Amniotic stem cell (primary cell): ENCODE measurements around the gene COL4A1.

Experiments used
- DNase-seq: peaks from one replicate; lab custom pipeline; 2025; lab: John Stamatoyannopoulos, UW

Gene COL4A1

DNA sequence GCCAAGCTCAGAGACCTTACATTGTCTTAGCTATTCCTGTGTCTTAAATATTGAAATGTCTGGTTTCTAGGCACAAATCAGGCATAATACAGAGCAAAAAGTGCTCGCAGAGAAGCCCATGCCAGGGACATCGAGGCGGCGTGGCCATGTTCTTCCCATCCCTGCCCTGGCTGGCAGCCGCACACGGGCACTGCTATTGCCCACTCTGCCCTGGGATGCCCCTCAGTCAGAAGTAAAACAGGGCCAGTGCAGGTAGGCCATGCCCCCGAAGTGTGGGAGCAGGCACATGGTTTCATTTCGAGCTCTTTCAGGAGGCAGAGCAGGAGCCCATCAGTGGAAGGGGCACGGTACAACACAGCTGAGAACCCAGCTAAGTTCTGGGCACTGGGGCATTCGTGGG, 113.5 kb downstream of the COL4A1 start:
- no peak for DNase-seq

DNA sequence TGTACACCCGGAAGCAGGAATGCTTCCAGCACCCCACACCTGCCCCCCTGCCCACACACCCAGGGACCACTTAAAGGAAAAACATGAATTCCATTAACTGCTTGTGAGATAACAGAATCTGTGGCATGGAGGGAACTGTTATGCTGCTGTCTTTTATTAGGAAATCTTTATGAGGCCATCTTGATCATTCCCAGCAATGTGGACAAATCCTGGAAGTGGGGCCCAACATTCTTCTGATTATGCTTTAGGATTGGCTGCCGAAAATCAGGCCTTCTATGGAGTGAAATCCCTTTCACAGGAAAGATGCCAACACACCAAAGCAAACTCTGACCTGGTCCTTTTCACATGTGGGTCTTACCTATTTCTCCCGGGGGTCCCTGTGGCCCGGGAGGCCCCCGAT, 114.5 kb downstream of the COL4A1 start:
- no peak for DNase-seq

DNA sequence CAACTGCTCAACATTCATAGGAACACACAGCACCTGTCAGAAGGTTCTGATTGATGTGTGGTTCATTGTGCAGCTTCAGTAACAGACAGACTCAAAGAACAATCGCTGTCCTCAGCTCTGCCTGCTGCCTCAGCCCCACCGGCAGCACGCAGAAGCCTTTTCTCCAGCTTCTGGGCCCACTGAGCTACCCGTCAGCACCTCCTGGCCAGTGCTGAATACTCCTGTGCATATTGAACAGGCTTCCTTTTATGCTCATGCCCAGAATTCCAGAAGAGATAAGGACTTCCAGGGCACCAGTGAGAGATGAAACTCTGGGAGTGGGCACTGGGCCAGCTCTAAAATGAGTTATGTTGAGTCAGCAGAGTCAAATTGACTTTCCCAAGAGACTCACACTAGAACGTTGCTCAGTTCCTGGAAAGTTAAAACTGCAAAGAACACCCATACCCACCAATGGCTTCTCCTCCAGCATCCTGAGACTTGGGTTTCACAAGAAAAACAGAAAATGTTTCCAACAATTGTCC, 119.3 kb downstream of the COL4A1 start:
- DNase-seq, result peak; percentile 16

DNA sequence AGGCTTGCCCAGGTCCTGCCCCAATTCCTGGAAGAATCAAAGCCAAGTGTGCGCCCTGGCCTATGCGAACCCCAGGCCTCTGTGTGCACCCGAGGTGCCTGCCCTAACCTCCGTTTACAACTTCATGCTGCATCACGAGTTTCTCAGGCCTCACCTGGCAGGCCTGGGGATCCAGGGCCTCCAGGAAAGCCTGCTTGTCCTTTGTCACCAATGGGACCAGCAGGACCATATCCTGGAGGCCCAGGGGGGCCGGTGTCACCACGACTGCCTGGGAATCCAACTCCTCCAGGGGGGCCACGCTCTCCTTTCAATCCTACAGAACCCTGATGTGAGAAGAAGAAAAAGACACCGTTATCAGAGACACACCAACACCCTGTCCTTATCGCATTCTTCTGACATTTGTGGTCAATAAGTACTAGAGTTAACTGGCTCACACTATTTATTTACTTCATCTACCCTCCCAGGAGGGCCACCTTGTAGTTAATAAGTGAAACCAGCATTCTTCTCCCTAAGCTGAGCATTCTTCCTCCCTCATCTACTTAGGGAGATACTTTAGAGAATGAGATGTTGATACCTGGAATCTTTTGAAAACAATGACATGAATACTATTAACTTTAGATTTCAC, 120.6 kb downstream of the COL4A1 start:
- DNase-seq, result no peak

DNA sequence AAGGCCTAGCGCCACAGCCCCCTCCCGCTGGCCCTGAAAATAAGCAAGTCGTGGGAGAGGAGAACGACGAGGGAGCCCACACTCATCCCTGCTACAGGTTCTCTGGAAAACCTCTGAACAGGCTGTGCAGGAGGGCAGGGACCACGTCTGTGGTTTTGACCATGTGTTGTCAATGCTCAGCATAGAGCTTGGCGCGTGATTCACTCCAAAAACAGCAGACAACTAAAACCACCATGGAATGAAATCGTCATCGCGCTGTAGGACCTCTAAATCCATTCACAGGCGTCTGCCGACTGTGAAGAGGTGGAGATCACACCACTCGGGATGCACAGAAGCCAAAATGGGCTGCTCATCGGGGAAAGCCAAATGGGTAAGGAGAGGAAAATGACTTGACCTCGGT, 121.3 kb downstream of the COL4A1 start:
- no peak for DNase-seq

DNA sequence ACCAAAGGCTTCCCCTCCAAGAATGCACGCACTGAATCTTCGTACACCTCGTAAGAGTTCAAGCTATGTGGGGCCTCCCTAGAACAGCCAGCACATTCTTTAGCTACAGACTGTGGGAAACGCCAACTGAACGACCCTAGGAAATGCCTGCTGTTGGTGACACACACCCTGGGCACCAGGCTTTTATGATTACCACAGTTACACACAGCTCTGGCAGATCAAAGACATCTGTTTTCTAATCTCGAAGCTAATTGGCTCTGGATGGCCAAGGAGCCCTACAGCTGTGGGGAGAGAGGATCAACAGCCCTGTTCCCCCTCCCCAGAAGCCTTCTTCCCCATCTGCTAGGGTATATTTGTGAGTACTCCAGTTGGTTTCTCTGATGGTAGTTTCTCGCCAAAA, 123.0 kb downstream of the COL4A1 start:
- no peak for DNase-seq

DNA sequence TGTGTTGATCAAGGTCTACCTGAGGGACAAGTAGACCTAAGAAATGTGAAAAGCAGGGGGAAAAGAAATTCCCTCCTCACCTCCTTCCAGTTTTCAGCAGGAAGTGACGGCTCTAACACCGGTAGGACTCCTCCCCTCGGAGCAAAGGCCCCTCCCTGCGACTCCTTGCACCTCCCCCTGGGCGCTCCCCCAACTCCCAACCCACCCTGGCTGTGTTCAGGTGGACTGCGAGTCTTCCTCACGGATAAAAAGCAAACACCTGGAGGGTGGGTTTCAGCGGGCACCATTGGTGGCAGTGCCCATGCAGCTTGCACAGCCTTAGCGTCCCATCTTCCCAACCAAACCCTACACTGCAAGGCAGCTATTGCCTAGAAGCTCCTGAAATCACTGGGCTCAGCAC, 124.5 kb downstream of the COL4A1 start:
- no peak for DNase-seq

DNA sequence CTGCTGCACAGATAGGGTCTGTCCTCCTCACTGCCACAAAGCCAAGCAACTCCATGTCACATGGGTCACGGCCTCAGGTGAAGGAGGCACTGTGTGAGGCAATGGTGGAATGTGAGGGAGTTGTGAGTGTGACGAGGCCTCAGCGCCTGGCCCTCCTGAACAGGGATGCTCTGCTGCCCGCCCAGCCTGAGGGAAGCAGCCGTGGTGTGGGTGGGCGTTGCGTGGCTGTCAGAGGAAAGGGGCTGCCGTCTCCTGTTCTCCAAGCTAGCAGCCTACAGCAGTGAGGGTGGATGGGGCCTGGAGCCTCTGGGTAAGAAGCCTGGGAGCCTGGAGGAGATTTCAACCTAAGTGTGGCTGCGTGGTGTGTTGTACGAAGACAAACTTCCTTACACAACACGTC, 125.0 kb downstream of the COL4A1 start:
- DNase-seq, result no peak

DNA sequence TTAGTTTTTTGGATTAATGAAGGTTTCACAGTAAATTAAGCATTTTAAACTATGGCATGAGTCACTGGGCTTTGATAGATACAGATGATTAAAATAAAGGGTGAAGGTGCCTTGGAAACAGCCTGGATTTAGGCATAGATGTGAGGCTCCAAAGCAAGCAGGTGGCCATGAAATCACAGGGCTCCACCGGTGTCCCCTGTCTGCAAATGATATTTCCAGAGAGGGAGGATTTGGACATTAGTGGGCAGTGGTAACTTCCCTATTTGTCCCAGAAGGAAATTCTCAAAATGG, 127.2 kb downstream of the COL4A1 start:
- no peak for DNase-seq

DNA sequence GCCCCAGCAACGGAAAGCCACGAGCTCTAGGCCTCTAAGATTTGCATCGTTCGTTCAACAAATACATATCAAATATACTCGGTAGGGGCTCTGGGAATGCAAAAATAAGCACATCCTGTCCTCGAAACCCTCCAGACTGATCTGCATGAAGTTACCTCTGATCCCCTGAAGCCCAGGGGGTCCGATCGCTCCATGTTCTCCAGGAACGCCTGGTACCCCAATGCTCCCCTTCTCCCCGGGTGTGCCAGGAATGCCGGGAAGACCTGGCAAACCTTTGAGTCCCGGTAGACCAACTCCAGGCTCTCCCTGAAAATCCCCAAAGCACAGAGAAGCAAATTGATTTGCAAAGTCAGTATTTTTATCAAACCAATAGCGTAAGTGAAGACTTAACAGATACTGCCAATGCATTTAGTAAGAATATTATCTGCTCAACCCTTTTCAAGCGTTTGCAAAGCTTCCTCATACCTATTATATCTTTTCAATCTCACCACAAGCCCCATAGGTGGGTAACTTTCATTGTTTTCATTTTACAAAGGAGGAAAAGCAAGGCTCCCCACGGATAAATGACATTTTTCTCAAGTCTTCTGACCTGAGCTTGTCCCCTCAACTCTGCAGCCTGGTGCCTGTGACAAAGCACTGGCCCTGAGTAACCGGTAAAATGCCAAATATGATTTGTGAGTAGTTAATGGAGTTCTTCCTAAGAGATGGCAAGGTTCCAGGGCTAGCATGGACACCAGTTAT, 127.7 kb downstream of the COL4A1 start:
- no peak for DNase-seq

DNA sequence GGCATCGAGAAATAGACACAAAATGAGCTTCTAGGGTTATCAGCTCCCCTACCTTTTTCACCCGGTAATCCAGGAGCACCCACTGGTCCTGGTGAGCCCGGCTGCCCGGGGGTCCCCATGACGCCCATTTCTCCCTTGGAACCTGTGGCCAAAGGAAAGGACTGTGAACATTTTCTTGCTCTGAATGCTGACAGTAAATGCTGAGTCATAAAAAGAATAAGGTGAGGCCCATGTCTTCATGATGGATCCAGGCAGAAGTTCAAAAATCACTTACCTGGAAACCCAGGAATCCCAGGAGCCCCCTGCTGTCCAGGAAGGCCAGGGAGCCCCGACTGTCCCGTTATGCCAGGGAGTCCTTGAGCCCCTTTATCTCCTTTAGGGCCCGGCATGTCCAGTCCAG, 129.2 kb downstream of the COL4A1 start:
- DNase-seq, result no peak

DNA sequence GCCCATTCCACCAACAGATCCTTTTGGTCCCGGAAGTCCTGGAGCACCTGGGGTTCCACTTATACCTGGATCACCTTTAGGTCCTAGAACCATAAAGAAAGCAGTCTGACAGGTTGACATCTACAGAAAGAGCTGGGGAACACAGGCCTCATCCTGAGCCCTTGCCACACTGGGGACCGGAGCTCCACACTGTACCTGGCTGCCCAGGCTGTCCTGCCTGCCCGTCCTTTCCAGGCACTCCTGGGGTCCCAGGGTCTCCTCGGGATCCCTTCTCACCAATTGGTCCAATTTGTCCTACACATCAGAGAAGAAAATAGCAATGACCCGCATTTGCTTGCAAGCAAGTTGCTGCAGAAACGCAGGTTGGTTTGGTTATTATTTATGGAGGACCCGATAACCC, 130.5 kb downstream of the COL4A1 start:
- no peak for DNase-seq

DNA sequence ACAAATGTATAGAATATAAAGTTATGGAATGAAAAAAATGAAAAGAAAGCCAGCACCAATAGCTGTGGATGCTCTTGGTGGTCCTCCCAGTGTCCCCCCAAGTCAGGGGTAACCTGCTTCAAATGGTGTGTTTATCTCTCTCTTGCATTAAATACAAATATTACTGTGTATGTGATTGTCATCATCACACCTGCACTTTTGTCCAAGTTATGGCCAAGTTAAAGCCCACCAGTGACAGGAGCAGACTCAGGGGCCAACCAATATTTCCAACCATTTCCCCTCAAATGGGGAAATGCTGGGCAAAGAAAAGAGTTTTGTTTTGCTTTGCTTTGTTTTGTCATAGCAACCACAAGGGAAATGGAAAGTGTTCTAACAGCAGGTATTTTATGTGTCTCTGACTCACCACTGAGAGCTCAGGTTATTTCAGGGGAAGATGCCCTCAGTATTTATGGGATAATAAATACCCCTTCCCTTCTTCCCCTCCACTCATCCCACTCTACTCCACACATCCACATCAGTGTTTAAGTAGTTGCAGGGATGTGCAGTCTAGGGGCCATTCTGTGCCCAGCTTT, 133.6 kb downstream of the COL4A1 start:
- DNase-seq, result no peak

DNA sequence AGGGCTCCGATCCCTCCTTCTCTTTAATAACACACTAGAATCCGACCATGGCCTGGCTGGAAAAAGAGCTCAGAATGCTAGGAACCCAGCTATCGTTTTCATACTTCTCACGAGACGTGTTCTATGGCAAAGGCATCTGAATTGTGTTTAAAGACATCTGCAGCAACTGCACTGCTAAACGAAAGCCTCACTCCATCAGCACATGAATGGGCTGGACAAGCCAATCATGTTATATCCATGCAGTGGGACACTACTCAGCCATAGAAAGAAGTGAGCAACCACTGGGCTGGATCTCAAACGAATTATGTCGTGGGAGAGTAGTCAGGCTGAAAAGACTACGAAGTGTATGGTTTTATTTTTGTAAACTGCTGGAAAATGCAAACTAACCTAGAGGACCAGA, 136.1 kb downstream of the COL4A1 start:
- DNase-seq, result no peak

DNA sequence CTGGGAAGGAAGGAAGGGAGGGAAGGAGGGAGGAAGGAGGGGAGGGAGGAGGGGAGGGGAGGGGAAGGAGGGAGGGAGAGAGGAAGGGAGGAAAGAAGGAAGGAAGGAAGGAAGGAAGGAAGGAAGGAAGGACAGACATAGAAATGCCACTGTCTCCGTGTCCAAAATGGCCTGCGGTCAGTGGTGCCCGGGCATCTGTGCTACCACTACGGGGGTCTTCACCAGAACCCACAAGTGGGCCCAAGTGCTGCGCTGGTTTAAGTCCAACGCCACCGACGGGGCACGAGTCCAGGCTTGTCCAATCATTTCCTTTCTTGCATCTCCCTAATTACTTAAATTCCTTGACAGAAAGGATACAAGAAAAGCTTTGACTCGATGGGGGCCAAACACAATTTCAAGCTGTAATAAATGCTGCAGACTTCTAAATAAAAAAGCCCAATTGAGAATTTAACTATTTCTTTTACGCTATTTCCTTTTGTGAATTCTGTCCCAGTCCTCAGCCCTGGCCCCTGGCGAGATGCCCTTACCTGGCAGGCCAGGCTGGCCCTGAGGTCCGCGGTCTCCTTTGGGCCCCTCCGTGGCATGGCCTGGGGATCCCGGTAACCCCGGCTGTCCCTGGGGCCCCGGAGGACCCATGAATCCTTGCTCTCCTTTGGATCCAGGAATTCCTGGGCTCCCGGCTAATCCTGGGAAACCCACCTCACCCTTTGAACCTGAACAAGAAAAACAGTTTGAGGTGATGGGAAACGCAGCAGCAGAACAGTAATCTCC, 136.8 kb downstream of the COL4A1 start:
- DNase-seq, result no peak

DNA sequence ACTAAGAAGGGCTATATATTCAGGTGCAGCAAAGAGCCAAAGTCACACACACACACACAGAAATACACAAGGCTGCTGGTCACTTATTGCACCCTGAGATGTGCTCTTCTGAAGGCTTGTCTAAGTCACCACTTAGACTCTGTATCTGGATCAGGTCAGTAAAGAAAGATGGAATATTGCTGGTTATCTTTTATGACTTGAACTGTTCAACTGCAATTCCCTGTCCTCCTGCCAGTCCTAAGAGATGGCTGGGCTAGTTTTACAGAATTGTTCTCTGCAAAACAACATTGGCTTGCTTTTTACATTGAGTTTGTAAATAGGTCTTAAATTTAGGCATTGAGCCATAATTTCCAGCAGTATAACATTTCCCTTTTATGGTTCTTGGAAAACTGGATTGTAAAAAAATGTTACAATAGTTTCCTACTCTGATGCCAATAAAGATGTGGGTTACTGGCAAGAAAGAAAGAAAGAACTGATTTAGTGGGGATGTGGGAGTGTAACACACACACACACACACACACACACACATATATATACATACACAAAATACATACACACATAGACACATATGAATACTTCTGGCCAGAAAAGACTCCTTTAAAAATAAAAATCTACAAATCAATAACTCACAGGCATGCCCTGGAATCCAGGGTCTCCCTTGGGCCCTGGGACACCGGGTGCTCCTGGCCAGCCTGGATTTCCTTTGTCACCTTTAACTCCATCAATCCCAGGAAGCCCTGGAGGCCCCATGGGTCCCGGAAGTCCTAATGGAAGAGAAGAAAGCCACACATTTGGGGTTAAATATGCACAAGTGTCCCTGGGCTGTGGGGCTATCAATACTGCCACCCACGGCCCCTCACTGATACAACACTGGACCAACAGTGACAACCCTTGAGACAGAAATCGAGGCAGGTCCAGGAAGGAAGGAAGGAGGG, 137.7 kb downstream of the COL4A1 start:
- DNase-seq, result no peak

DNA sequence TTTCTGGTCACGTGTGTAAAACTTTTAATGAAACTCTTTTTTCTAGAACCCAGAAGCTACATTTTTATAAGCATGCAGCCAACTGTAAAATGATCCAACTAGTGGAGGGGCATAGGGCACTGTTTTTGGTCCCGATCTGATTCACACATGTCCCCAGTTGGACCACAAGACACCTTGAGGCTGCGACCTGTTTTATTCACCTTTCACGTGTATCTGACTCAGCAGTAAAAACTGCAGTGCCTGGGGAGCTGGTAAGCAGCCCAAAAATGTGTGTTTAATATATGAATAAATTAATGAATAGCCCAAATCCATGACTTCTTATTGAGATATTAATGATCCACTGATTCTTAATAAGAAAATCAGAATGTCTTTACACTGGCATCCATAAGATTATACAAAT, 140.4 kb downstream of the COL4A1 start:
- DNase-seq, result no peak

DNA sequence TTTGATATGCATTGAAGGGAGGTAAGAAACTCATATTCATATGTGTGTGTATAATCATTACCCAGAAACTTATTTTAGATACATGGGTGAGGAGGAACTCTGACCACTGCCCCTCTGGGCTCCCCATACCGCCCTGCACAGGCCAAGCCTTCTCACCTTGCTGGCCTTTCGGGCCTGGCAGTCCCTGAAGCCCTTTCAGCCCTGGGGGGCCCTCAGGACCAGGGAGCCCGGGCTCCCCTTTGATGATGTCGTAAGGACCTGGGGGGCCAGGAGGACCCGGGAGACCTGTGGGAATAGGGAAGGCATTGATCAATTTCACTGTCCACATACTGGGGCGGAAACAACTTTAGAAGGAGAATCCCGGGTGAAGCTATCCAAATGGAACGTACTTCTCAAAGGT, 142.3 kb downstream of the COL4A1 start:
- DNase-seq, result no peak

DNA sequence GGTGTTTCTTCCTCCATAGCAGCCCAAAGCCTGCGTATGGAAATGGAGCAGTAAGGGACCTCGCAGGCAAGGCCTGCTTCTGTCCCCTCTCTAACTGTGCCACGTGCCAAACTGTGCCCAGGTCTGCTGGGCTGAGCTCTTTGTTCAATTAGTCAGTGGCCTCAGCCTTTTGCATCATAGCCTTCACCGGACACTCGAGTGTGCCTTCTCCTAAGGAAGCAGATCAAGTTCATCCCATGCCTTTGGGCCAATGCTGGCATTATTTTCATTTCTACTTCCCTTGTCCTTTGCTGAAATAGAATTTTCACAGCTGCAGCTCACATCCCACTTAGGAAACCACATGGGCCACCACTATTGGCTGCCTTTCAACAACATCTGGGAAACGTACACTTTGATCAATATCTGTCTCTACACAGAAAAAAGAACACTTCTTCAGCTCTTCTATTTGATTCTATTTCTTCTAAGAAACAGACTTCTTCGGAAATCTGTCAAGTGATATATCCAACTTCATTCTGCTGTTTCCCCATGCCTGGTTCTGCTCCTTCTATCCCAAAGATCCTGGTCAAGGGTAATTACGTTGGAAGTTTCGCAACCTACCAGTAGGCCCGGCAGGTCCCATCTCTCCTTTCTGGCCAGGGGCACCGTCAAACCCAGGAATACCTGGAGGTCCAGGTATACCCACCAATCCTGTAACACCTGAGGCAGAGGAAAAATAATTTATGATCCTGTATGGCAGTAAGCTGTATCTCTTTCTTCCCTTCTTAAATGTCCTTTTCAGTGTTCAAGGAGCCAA, 143.9 kb downstream of the COL4A1 start:
- DNase-seq, result no peak

DNA sequence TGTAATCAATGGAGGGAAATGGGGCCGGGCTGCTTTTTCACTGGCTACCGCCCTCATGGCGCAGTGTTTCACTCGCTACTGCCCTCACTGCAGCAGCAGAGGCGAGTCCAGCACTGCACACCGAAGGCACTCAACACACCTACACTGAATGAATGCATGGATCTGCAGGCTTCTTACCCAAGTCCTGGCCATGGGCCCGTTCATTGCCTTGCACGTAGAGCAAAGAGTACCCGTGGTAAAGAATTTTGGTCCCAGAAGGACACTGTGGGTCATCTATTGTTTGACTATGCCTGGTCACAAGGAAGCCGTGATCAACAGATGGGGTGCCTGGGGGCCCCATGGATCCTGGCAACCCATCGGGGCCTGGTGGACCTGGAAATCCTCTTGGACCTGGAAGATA, 144.9 kb downstream of the COL4A1 start:
- DNase-seq, result no peak
